HepG2 (cell line): ENCODE data around the gene TMEM33. TPM values are rescaled to one million over a fixed set of nuclear protein-coding genes. Genes with fewer than 3 reads are reported as not detected.

ENCODE experiments used
- ATAC-seq: fragments of 200-7000 bp; cut with Tn5 transposase; 3 replicates; pipeline ENCODE4 v1.9.1; 2020; ENCODE audit warnings: mild to moderate bottlenecking, moderate library complexity
- BruUV-seq: library from RNA; stranded (reverse); fragments of 400-500 nt; replicated peaks from 2 replicates; lab custom pipeline; 2021; lab: Mats Ljungman, UMichigan
- CTCF ChIA-PET: fragments of 300-600 bp; formaldehyde crosslinking; extraction: SDS; loops from one replicate; lab custom pipeline; 2021; ENCODE audit warnings: low total read pairs, inconsistent platforms, low intra/inter-chr PET ratio; lab: Yijun Ruan, JAX
- POLR2A ChIA-PET: fragments of 350-600 bp; sonication (Branson Sonifier 250); formaldehyde crosslinking; loops from one replicate; lab custom pipeline; 2020; ENCODE audit warnings: antibody characterized with exemption, inconsistent platforms; lab: Yijun Ruan, JAX
- DNase-seq: peaks from one replicate; pipeline ENCODE4 v3.0.0-alpha.2; 2015; ENCODE audit warnings: low spot score
- FAIRE-seq: peaks from 3 replicates; lab custom pipeline; 2011; peaks lifted over from hg19 to GRCh38; lab: Jason Lieb, UNC
- H2AFZ ChIP-seq: one replicate; pipeline ENCODE4 v1.6.1; 2011; ENCODE audit warnings: low read length, inconsistent platforms
- H3K27ac ChIP-seq: fragments of 300-600 bp; 3 replicates; pipeline ENCODE4 v1.8.0; 2011; ENCODE audit warnings: mixed run types, mild to moderate bottlenecking, mixed read lengths, low read length, inconsistent platforms; ENCODE audit not compliant: insufficient read depth; ENCODE audit errors: extremely low read length
- H3K27me3 ChIP-seq, 2 experiments: fragments of 200-600 bp in 1 of 2; 2 replicates in 1 of 2; 3 replicates in 1 of 2; pipeline versions ENCODE4 v1.6.0 to v1.8.0; 2011; ENCODE audit warnings: low read length in 2 of 2, mild to moderate bottlenecking in 2 of 2, moderate library complexity in 2 of 2, inconsistent platforms in 1 of 2; ENCODE audit not compliant: insufficient read depth in 2 of 2, control insufficient read depth in 1 of 2
- H3K36me3 ChIP-seq, 2 experiments: fragments of 200-600 bp in 1 of 2; replicated peaks in 1 of 2; 2 replicates in 1 of 2; 3 replicates in 1 of 2; pipeline versions ENCODE4 v1.5.1 to v1.8.0; 2011; ENCODE audit warnings: low read length in 2 of 2, inconsistent platforms in 1 of 2; ENCODE audit not compliant: insufficient read depth in 2 of 2, control insufficient read depth in 1 of 2
- H3K4me1 ChIP-seq: 2 replicates; pipeline ENCODE4 v1.5.1; 2012; ENCODE audit warnings: low read length, inconsistent platforms; ENCODE audit not compliant: insufficient read depth
- H3K4me2 ChIP-seq: 2 replicates; pipeline ENCODE4 v1.6.0; 2011; ENCODE audit warnings: low read depth, low read length, inconsistent platforms
- H3K4me3 ChIP-seq, 3 experiments: fragments of 200-600 bp in 1 of 3; sonication (generic), shearing (Covaris generic) in 1 of 3; replicated peaks in 1 of 3; 2 replicates each; pipeline ENCODE4 v1.5.1; 2011 to 2016; ENCODE audit warnings: low read length in 3 of 3, inconsistent platforms in 2 of 3, low read depth in 2 of 3, mild to moderate bottlenecking in 2 of 3, control low read depth in 1 of 3, mixed read lengths in 1 of 3; ENCODE audit not compliant: insufficient read depth in 1 of 3
- H3K79me2 ChIP-seq: one replicate; pipeline ENCODE4 v1.6.1; 2011; ENCODE audit warnings: low read length, inconsistent platforms; ENCODE audit not compliant: insufficient read depth
- H3K9ac ChIP-seq: 2 replicates; pipeline ENCODE4 v1.6.0; 2011; ENCODE audit warnings: mild to moderate bottlenecking, low read depth, low read length, inconsistent platforms; ENCODE audit not compliant: insufficient read depth
- H3K9me3 ChIP-seq: 2 replicates; pipeline ENCODE4 v1.5.1; 2012; ENCODE audit warnings: mild to moderate bottlenecking, low read length
- H4K20me1 ChIP-seq: 2 replicates; pipeline ENCODE4 v1.6.0; 2011; ENCODE audit warnings: inconsistent platforms, mild to moderate bottlenecking, low read length, moderate library complexity; ENCODE audit not compliant: insufficient read depth
- BCLAF1 ChIP-seq: fragments of 450-650 bp; IDR thresholded peaks from 2 replicates; pipeline ENCODE4 v1.6.1; 2017; ENCODE audit warnings: mild to moderate bottlenecking
- CREM ChIP-seq, 2 experiments: sonication (generic) in 1 of 2; formaldehyde crosslinking in 1 of 2; IDR thresholded peaks; 2 replicates each; pipeline versions ENCODE4 v1.4.0 to v1.6.1; 2016 to 2020; ENCODE audit warnings: antibody characterized with exemption in 1 of 2, mild to moderate bottlenecking in 1 of 2, missing genetic modification reagents in 1 of 2
- DZIP1 ChIP-seq: sonication (generic); formaldehyde crosslinking; IDR thresholded peaks from 2 replicates; pipeline ENCODE4 v1.5.0; 2020; ENCODE audit warnings: mild to moderate bottlenecking, missing genetic modification reagents
- ELF3 ChIP-seq: IDR thresholded peaks from 2 replicates; pipeline ENCODE4 v1.6.1; 2016; ENCODE audit warnings: missing genetic modification reagents, missing compliant biosample characterization
- HOXA9 ChIP-seq: sonication (generic); formaldehyde crosslinking; IDR thresholded peaks from 2 replicates; pipeline ENCODE4 v1.8.1; 2022; ENCODE audit warnings: missing genetic modification reagents, mild to moderate bottlenecking, moderate library complexity, borderline replicate concordance
- MAZ ChIP-seq, 2 experiments: sonication (generic) in 1 of 2; formaldehyde crosslinking in 1 of 2; IDR thresholded peaks; 2 replicates each; pipeline versions ENCODE4 v1.5.0 to v1.6.1; 2012 to 2020; ENCODE audit warnings: low read depth in 2 of 2, mild to moderate bottlenecking in 2 of 2, borderline replicate concordance in 1 of 2, improper control_type of control experiment in 1 of 2, low read length in 1 of 2, missing genetic modification reagents in 1 of 2, moderate library complexity in 1 of 2
- MZF1 ChIP-seq: sonication (generic); formaldehyde crosslinking; IDR thresholded peaks from 2 replicates; pipeline ENCODE4 v1.8.1; 2023; ENCODE audit warnings: mild to moderate bottlenecking, missing genetic modification reagents, borderline replicate concordance
- RFX3 ChIP-seq: IDR thresholded peaks from 2 replicates; pipeline ENCODE4 v1.6.1; 2016; ENCODE audit warnings: missing biosample characterization, missing genetic modification reagents
- ZNF124 ChIP-seq: sonication (generic); formaldehyde crosslinking; IDR thresholded peaks from 2 replicates; pipeline ENCODE4 v1.4.0; 2020; ENCODE audit warnings: missing genetic modification reagents
- ZNF773 ChIP-seq: sonication (generic); formaldehyde crosslinking; IDR thresholded peaks from 2 replicates; pipeline ENCODE4 v1.4.0; 2020; ENCODE audit warnings: missing genetic modification reagents, borderline replicate concordance
- WGBS: methylation state at CpG from one replicate; pipeline ENCODE4 v1.1.6; 2017; ENCODE audit warnings: low lambda C conversion rate; 5-methylcytosine and 5-hydroxymethylcytosine counted together
- in situ Hi-C: cut with HindIII; loops from 2 replicates; pipeline ENCODE4 v1.10.0; 2017; ENCODE audit warnings: low pct_unique_long_range_greater_than_20kb; ENCODE audit not compliant: extremely low pct_ligation_motif_present
- intact Hi-C: fragments of 100-400 bp; cut with micrococcal nuclease; formaldehyde crosslinking; loops from one replicate; pipeline ENCODE4 v1.10.0; 2022; ENCODE audit not compliant: unreplicated experiment
- polyA plus RNA-seq, 8 experiments: library from polyadenylated mRNA; depleted of rRNA in 3 of 8; stranded (reverse) in 7 of 8; unstranded in 1 of 8; fragments of >200 nt; fragmentation: Illumina TruSeq in 4 of 8; extraction: Trizol in 4 of 8; gene quantifications; 2 replicates each; pipeline versions ENCODE4 v1.2.1 to v1.2.3, GENCODE V29; 2011 to 2016; ENCODE audit warnings: low read depth in 4 of 8, missing spikeins in 1 of 8, mixed read lengths in 1 of 8; ENCODE audit not compliant: insufficient read depth in 1 of 8
- total RNA-seq, 5 experiments: library from RNA; depleted of rRNA; stranded (reverse); fragments of >200 nt; fragmentation: Illumina TruSeq; extraction: Trizol; gene quantifications; 2 replicates each; pipeline ENCODE4 v1.2.3, GENCODE V29; 2016; ENCODE audit warnings: low read depth in 1 of 5

The TMEM33 gene
- total and polyA plus RNA-seq, 2 of the 13 experiments (the other 11 are each of a cell fraction or from before 2014, with no cell fraction given): 36.1 to 66.6 TPM

GRCh38 chr4:41977709-41978108 lies 42.5 kb downstream of the TMEM33 start:
- FAIRE-seq (no peak), ATAC-seq (no peak), DNase-seq (no peak)
- Histone ChIP-seq H3K36me3 (no peaks in the 10 kb centered on the region), H3K27ac (no peak overlapping the region), H3K9ac (no peak overlapping the region), H2AFZ (no peak overlapping the region), H3K79me2 (no peaks in the 10 kb centered on the region), H3K9me3 (no peaks in the 10 kb centered on the region), H3K27me3 (no peaks in the 10 kb centered on the region), H3K4me1 (peaks cover 11% of the 10 kb centered on the region; the same call in 1 of the 2 replicates), H4K20me1 (no peaks in the 10 kb centered on the region), H3K4me3 (no peak overlapping the region), H3K4me2 (no peak overlapping the region)
- ChIA-PET POLR2A (no interaction called here), CTCF (no interaction called here)
- intact Hi-C loops (no loop called here), in situ Hi-C loops (no loop called here)
- TF ChIP-seq CREM (IDR thresholded peaks at IDR 0.05) (no peak), CREM (CRISPR knock-in tag; IDR thresholded peaks at IDR 0.05) (no peak), MAZ (IDR thresholded peaks at IDR 0.05; ENCODE audit: borderline replicate concordance, low read depth, low read length) (no peak), MAZ (CRISPR knock-in tag; IDR thresholded peaks at IDR 0.05; ENCODE audit: low read depth) (no peak), ELF3 (CRISPR knock-in tag) (no peak), ZNF773 (CRISPR knock-in tag) (no peak), BCLAF1 (no peak), DZIP1 (CRISPR knock-in tag) (no peak), MZF1 (CRISPR knock-in tag) (no peak), ZNF124 (CRISPR knock-in tag) (no peak), RFX3 (CRISPR knock-in tag) (no peak), HOXA9 (CRISPR knock-in tag) (no peak)
- no TSS peak for BruUV-seq
- WGBS: 6% methylated on average over 3 of the region's 3 CpGs
